Caco-2 (cell line): ENCODE results near the gene ABTB1. TPM values are rescaled to one million over a fixed set of nuclear protein-coding genes. Genes with fewer than 3 reads are reported as not detected.
"Not testable (repeated sequence)": the region's sequence is repeated elsewhere in the genome, so short reads cannot be mapped to it uniquely, and the experiment has no call there.

Experiments
- BruUV-seq: library from RNA; stranded (reverse); fragments of 400-500 nt; replicated peaks from 2 replicates; lab custom pipeline; 2021; lab: Mats Ljungman, UMichigan
- CTCF ChIA-PET: fragments of 300-600 bp; sonication (Branson Sonifier 250); formaldehyde crosslinking; loops from one replicate; lab custom pipeline; 2022; ENCODE audit warnings: antibody characterized with exemption; lab: Charles Lee
- POLR2A ChIA-PET: fragments of 300-600 bp; sonication (Branson Sonifier 250); formaldehyde crosslinking; loops from one replicate; lab custom pipeline; 2022; ENCODE audit warnings: antibody characterized with exemption; lab: Charles Lee
- DNase-seq, 2 experiments: peaks; one replicate each; pipeline versions ENCODE4 v3.0.0 to v3.0.0-alpha.2; 2020 to 2022
- H3K27me3 ChIP-seq: replicated peaks from 2 replicates; pipeline ENCODE4 v1.6.0; 2011; ENCODE audit warnings: low read length; ENCODE audit not compliant: control insufficient read depth, insufficient read depth
- H3K36me3 ChIP-seq: 2 replicates; pipeline ENCODE4 v1.5.1; 2011; ENCODE audit warnings: low read length; ENCODE audit not compliant: control insufficient read depth, insufficient read depth
- H3K4me1 ChIP-seq: fragments of 250-450 bp; sonication (Bioruptor Pico); 2 replicates; pipeline ENCODE4 v1.5.1; 2020; ENCODE audit warnings: mild to moderate bottlenecking
- H3K4me3 ChIP-seq: 2 replicates; pipeline ENCODE4 v1.5.1; 2011; ENCODE audit warnings: low read depth, mild to moderate bottlenecking, control low read depth, low read length
- H3K9me3 ChIP-seq: fragments of 250-450 bp; sonication (Bioruptor Pico); 2 replicates; pipeline ENCODE4 v1.5.1; 2020; ENCODE audit warnings: mild to moderate bottlenecking, moderate library complexity
- H3K27ac Mint-ChIP-seq: one replicate; pipeline ENCODE4 v1.8.0; 2022; ENCODE audit warnings: mixed read lengths; ENCODE audit not compliant: unreplicated experiment
- H3K27me3 Mint-ChIP-seq: one replicate; pipeline ENCODE4 v1.8.0; 2022; ENCODE audit warnings: mixed read lengths; ENCODE audit not compliant: insufficient read depth, unreplicated experiment
- H3K36me3 Mint-ChIP-seq: one replicate; pipeline ENCODE4 v1.8.0; 2022; ENCODE audit warnings: mild to moderate bottlenecking, mixed read lengths; ENCODE audit not compliant: insufficient read depth, unreplicated experiment
- H3K4me1 Mint-ChIP-seq: one replicate; pipeline ENCODE4 v1.8.0; 2022; ENCODE audit warnings: low read depth, mixed read lengths; ENCODE audit not compliant: unreplicated experiment
- H3K4me3 Mint-ChIP-seq: one replicate; pipeline ENCODE4 v1.8.0; 2022; ENCODE audit warnings: mild to moderate bottlenecking, moderate library complexity, mixed read lengths; ENCODE audit not compliant: unreplicated experiment
- H3K9me3 Mint-ChIP-seq: one replicate; pipeline ENCODE4 v1.8.0; 2022; ENCODE audit warnings: mixed read lengths; ENCODE audit not compliant: unreplicated experiment
- intact Hi-C: fragments of 100-400 bp; cut with micrococcal nuclease; formaldehyde crosslinking; loops from one replicate; pipeline ENCODE4 v1.10.0; 2022; ENCODE audit not compliant: unreplicated experiment
- total RNA-seq: library from RNA; stranded (reverse); gene quantifications from 2 replicates; pipeline ENCODE4 v1.2.3, GENCODE V29; 2022
- TF ChIP-seq, protein P1 (sequence below), 2 experiments: fragments of 200-600 bp in 1 of 2; IDR thresholded peaks; 1 replicate in 1 of 2; 2 replicates in 1 of 2; pipeline versions ENCODE4 v1.5.1 to v1.8.0; 2011 to 2022; ENCODE audit warnings: antibody characterized with exemption in 1 of 2, control low read depth in 1 of 2, inconsistent platforms in 1 of 2, low read depth in 1 of 2, low read length in 1 of 2, mild to moderate bottlenecking in 1 of 2, moderate library complexity in 1 of 2; ENCODE audit not compliant: insufficient read depth in 1 of 2, severe bottlenecking in 1 of 2, unreplicated experiment in 1 of 2

The ABTB1 gene
- total RNA-seq, 1 experiment from 2014 or later, result 6.2 TPM

DNA sequence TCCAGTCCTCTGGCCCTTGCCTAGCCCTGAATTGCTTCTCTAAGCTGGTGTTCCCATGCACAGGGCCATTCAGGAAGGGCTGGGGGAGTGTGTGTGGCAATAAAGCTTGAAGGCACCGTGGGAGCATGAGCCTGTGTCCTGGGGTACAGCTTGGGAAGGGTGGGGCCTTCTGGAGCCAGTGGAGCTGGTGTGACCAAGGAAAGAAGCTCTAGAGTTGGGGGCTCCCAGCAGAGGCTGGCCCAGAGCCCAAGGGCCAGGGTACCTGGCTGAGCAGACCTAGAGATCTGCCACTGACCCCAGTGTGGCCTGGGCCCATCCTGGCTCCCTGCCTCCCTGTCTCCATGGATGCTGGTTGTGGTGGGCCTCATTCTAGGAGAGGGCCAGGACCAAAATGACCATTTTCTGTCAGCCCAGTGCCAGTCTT is 8.1 kb downstream of the ABTB1 start:
- Mint-ChIP-seq H3K27me3 (no peaks in the 10 kb centered on the region), H3K36me3 (no peaks in the 10 kb centered on the region), H3K4me3 (no peak overlapping the region), H3K27ac (no peak overlapping the region), H3K4me1 (no peaks in the 10 kb centered on the region), H3K9me3 (no peaks in the 10 kb centered on the region)
- intact Hi-C loops, result no loop called here
- BruUV-seq, result no TSS peak
- H3K4me1 ChIP-seq, result no peaks in the 10 kb centered on the region
- TF ChIP-seq, protein P1, sequence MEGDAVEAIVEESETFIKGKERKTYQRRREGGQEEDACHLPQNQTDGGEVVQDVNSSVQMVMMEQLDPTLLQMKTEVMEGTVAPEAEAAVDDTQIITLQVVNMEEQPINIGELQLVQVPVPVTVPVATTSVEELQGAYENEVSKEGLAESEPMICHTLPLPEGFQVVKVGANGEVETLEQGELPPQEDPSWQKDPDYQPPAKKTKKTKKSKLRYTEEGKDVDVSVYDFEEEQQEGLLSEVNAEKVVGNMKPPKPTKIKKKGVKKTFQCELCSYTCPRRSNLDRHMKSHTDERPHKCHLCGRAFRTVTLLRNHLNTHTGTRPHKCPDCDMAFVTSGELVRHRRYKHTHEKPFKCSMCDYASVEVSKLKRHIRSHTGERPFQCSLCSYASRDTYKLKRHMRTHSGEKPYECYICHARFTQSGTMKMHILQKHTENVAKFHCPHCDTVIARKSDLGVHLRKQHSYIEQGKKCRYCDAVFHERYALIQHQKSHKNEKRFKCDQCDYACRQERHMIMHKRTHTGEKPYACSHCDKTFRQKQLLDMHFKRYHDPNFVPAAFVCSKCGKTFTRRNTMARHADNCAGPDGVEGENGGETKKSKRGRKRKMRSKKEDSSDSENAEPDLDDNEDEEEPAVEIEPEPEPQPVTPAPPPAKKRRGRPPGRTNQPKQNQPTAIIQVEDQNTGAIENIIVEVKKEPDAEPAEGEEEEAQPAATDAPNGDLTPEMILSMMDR (IDR thresholded peaks at IDR 0.05; ENCODE audit: insufficient read depth in 1 of 2, low read depth in 1 of 2, low read length in 1 of 2, severe bottlenecking in 1 of 2, unreplicated experiment in 1 of 2), result no peak
- POLR2A ChIA-PET, result no interaction called here
- no peaks in the 10 kb centered on the region for H3K36me3 ChIP-seq
- H3K4me3 ChIP-seq, result no peak overlapping the region
- no peaks in the 10 kb centered on the region for H3K9me3 ChIP-seq
- CTCF ChIA-PET, result interaction anchor here (0.9 to 1.1 kb wide), 2 partner anchors 10 to 12 kb away, joined by 3 read pairs; no protein-coding TSS in a partner anchor
- peak in 1 of 2 experiments; percentile 14 for DNase-seq
- no peaks in the 10 kb centered on the region for H3K27me3 ChIP-seq

DNA sequence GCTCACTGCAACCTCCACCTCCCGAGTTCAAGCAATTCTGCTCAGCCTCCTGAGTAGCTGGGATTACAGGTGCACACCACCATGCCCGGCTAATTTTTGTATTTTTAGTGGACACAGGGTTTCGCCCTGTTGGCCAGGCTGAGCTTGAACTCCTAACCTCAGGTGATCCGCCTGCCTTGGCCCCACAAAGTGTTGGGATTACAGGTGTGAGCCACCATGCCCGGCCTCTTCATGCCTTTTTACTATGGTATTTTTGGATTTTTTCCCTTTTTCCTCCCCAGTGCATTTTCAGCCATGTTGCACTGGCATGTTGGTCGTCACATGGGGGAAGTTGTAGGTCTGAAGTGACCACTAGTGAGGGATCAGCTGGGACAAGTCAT is 9.4 kb downstream of the ABTB1 start:
- H3K4me3 Mint-ChIP-seq, CTCF ChIA-PET, DNase-seq, H3K36me3 Mint-ChIP-seq, H3K27ac Mint-ChIP-seq, H3K27me3 Mint-ChIP-seq, H3K27me3 ChIP-seq, H3K9me3 Mint-ChIP-seq, intact Hi-C loops, H3K9me3 ChIP-seq, H3K36me3 ChIP-seq, POLR2A ChIA-PET, H3K4me1 ChIP-seq, H3K4me3 ChIP-seq, BruUV-seq, H3K4me1 Mint-ChIP-seq: not testable (repeated sequence)

GRCh38 chr3:127682561-127682960 is 9.8 kb downstream of the ABTB1 start:
- BruUV-seq, result no TSS peak

More at GRCh38 chr3:127682561-127682960, 9.8 kb downstream of the ABTB1 start:
- POLR2A ChIA-PET, result no interaction called here
- H3K9me3 Mint-ChIP-seq, result no peaks in the 10 kb centered on the region
- CTCF ChIA-PET, result no interaction called here
- Histone ChIP-seq H3K9me3 (no peaks in the 10 kb centered on the region), H3K4me1 (no peaks in the 10 kb centered on the region), H3K36me3 (no peaks in the 10 kb centered on the region), H3K4me3 (no peak overlapping the region), H3K27me3 (no peaks in the 10 kb centered on the region)
- no peak overlapping the region for H3K27ac Mint-ChIP-seq
- no peaks in the 10 kb centered on the region for H3K27me3 Mint-ChIP-seq
- intact Hi-C loops, result no loop called here
- no peaks in the 10 kb centered on the region for H3K4me1 Mint-ChIP-seq
- no peak overlapping the region for H3K4me3 Mint-ChIP-seq
- TF ChIP-seq, protein P1 (IDR thresholded peaks at IDR 0.05; ENCODE audit: insufficient read depth in 1 of 2, low read depth in 1 of 2, low read length in 1 of 2, severe bottlenecking in 1 of 2, unreplicated experiment in 1 of 2), result no peak
- H3K36me3 Mint-ChIP-seq, result no peaks in the 10 kb centered on the region
- peak in 1 of 2 experiments; percentile 27 for DNase-seq
